Endodermal cell (in vitro differentiated cells): Measurements from ENCODE around the gene TP73. TPM values are rescaled to one million over a fixed set of nuclear protein-coding genes. Genes with fewer than 3 reads are reported as not detected.

Source experiments
- DNase-seq: peaks from one replicate; pipeline ENCODE4 v3.0.0-alpha.2; 2017
- H3K27ac ChIP-seq: 2 replicates; pipeline ENCODE4 v1.5.1; 2013; ENCODE audit warnings: mild to moderate bottlenecking, low read depth, low read length, moderate library complexity
- H3K27me3 ChIP-seq: 2 replicates; pipeline ENCODE4 v1.6.1; 2013; ENCODE audit warnings: mild to moderate bottlenecking, low read length, moderate library complexity; ENCODE audit not compliant: insufficient read depth, control insufficient read depth, poor library complexity, severe bottlenecking
- H3K36me3 ChIP-seq: 2 replicates; pipeline ENCODE4 v1.7.0; 2013; ENCODE audit warnings: mild to moderate bottlenecking, low read length, moderate library complexity; ENCODE audit not compliant: control insufficient read depth, insufficient read depth
- H3K4me1 ChIP-seq: one replicate; pipeline ENCODE4 v1.7.0; 2013; ENCODE audit warnings: low read length; ENCODE audit not compliant: control insufficient read depth, insufficient read depth
- H3K4me3 ChIP-seq: 2 replicates; pipeline ENCODE4 v1.5.1; 2013; ENCODE audit warnings: mild to moderate bottlenecking, low read length, moderate library complexity
- H3K9ac ChIP-seq: 2 replicates; pipeline ENCODE4 v1.6.1; 2013; ENCODE audit warnings: mild to moderate bottlenecking, low read length, moderate library complexity; ENCODE audit not compliant: poor library complexity, severe bottlenecking; ENCODE audit errors: extremely low read depth
- H3K9me3 ChIP-seq: 2 replicates; pipeline ENCODE4 v1.6.1; 2013; ENCODE audit warnings: mild to moderate bottlenecking, low read length, moderate library complexity; ENCODE audit not compliant: control insufficient read depth
- H3K27ac Mint-ChIP-seq: 2 replicates; pipeline ENCODE4 v1.8.0; 2020; ENCODE audit warnings: mixed read lengths
- H3K27me3 Mint-ChIP-seq: 2 replicates; pipeline ENCODE4 v1.8.0; 2021; ENCODE audit warnings: mild to moderate bottlenecking, mixed read lengths; ENCODE audit not compliant: insufficient read depth
- H3K36me3 Mint-ChIP-seq: 2 replicates; pipeline ENCODE4 v1.8.0; 2020; ENCODE audit warnings: low read depth, mixed read lengths
- H3K4me1 Mint-ChIP-seq: 2 replicates; pipeline ENCODE4 v1.8.0; 2020; ENCODE audit warnings: mixed read lengths
- H3K4me3 Mint-ChIP-seq: 2 replicates; pipeline ENCODE4 v1.8.0; 2020; ENCODE audit warnings: mild to moderate bottlenecking, moderate library complexity, mixed read lengths
- H3K9me3 Mint-ChIP-seq: 2 replicates; pipeline ENCODE4 v1.8.0; 2020; ENCODE audit warnings: mild to moderate bottlenecking, mixed read lengths
- CTCF ChIP-seq: fragments of 200-600 bp; sonication (generic); conservative IDR thresholded peaks from 2 replicates; pipeline ENCODE4 v1.5.0; 2021; ENCODE audit warnings: antibody characterized with exemption, mild to moderate bottlenecking
- WGBS, 2 experiments: methylation state at CpG; one replicate each; pipeline versions ENCODE4 v1.1.5 to v1.1.7; 2013; ENCODE audit warnings: missing lambda C conversion rate in 2 of 2, mixed read lengths in 1 of 2; ENCODE audit not compliant: insufficient coverage in 1 of 2, insufficient read length in 1 of 2; 5-methylcytosine and 5-hydroxymethylcytosine counted together
- total RNA-seq, 2 donors: library from RNA; stranded (reverse); fragmentation: NEBNext Ultra II Directional in 1 of 2; extraction: Animal tissue kit (Norgen Biotek cat#: 25700) in 1 of 2; gene quantifications; 2 replicates in 1 of 2; 3 replicates in 1 of 2; pipeline ENCODE4 v1.2.1, GENCODE V29; 2021

TP73 gene
- total RNA-seq, 2 donors from 2014 or later, result 3.4 to 3.5 TPM

DNA sequence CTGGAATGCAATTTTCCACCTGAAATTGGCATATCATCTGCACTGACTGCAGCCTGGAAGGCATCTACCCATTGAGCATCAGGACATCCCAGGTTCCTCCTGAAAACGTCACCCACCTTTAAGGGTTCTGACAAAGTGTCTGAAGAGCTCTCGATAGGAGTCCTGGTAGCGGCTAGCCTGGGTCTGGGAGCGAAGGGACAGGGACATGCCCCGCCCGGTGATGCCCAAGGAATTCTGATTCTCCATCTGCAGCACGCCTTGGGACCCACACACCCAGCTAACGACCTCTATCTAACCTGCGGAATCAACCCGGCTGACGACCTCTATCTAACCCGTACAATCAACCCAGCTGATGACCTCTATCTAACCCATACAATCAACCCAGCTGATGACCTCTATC lies 86.6 kb downstream of the TP73 start:
- no peaks in the 10 kb centered on the region for H3K9me3 Mint-ChIP-seq
- WGBS, 2 experiments, result 95 to 100% methylated on average over 2 to 12 of the region's 12 CpGs
- peaks cover 43% of the 10 kb centered on the region for H3K36me3 Mint-ChIP-seq
- no peaks in the 10 kb centered on the region for H3K27me3 Mint-ChIP-seq
- Histone ChIP-seq H3K27me3 (no peaks in the 10 kb centered on the region), H3K9ac (no peak overlapping the region), H3K4me3 (no peak overlapping the region), H3K4me1 (no peaks in the 10 kb centered on the region), H3K36me3 (peaks cover 64% of the 10 kb centered on the region), H3K27ac (no peak overlapping the region), H3K9me3 (peaks cover 12% of the 10 kb centered on the region)
- no peak overlapping the region for H3K4me3 Mint-ChIP-seq
- TF ChIP-seq CTCF, result no peak
- no peaks in the 10 kb centered on the region for H3K4me1 Mint-ChIP-seq
- DNase-seq, result no peak
- H3K27ac Mint-ChIP-seq, result no peak overlapping the region

GRCh38 chr1:3740042-3740441 lies 87.7 kb downstream of the TP73 start:
- Histone ChIP-seq H3K27ac (no peak overlapping the region), H3K27me3 (no peaks in the 10 kb centered on the region), H3K4me1 (no peaks in the 10 kb centered on the region), H3K4me3 (no peak overlapping the region), H3K9me3 (peaks cover 12% of the 10 kb centered on the region), H3K36me3 (peaks cover 64% of the 10 kb centered on the region), H3K9ac (no peak overlapping the region)
- H3K27me3 Mint-ChIP-seq, result no peaks in the 10 kb centered on the region
- H3K4me3 Mint-ChIP-seq, result no peak overlapping the region
- DNase-seq, result no peak
- no peak for TF ChIP-seq CTCF
- H3K9me3 Mint-ChIP-seq, result no peaks in the 10 kb centered on the region
- H3K36me3 Mint-ChIP-seq, result peaks cover 45% of the 10 kb centered on the region
- peaks cover 2% of the 10 kb centered on the region for H3K4me1 Mint-ChIP-seq
- H3K27ac Mint-ChIP-seq, result no peak overlapping the region
- WGBS, 2 experiments, result 95 to 99% methylated on average over 6 to 9 of the region's 9 CpGs

- no peak overlapping the region for H3K4me3 ChIP-seq
- no peak overlapping the region for H3K27ac ChIP-seq
- Mint-ChIP-seq H3K27ac (no peak overlapping the region), H3K4me3 (no peak overlapping the region), H3K36me3 (peaks cover 49% of the 10 kb centered on the region), H3K9me3 (no peaks in the 10 kb centered on the region), H3K27me3 (no peaks in the 10 kb centered on the region), H3K4me1 (peaks cover 10% of the 10 kb centered on the region)
- TF ChIP-seq CTCF, result no peak
- no peak overlapping the region for H3K9ac ChIP-seq
- H3K27me3 ChIP-seq, result no peaks in the 10 kb centered on the region
- no peak for DNase-seq
- H3K36me3 ChIP-seq, result peaks cover 64% of the 10 kb centered on the region
- peaks cover 3% of the 10 kb centered on the region for H3K4me1 ChIP-seq
- peaks cover 12% of the 10 kb centered on the region for H3K9me3 ChIP-seq
- WGBS, 2 experiments, result 94 to 98% methylated on average over 11 to 13 of the region's 13 CpGs
Observed at GRCh38 chr1:3740752-3741151, 88.4 kb downstream of the TP73 start.
